ENCODE measurements around the gene CAMSAP2. TPM values are rescaled to one million over a fixed set of nuclear protein-coding genes. Genes with fewer than 3 reads are reported as not detected.

CAMSAP2 gene
- total RNA-seq, 1 experiment from 2014 or later, result 25.0 TPM

DNA sequence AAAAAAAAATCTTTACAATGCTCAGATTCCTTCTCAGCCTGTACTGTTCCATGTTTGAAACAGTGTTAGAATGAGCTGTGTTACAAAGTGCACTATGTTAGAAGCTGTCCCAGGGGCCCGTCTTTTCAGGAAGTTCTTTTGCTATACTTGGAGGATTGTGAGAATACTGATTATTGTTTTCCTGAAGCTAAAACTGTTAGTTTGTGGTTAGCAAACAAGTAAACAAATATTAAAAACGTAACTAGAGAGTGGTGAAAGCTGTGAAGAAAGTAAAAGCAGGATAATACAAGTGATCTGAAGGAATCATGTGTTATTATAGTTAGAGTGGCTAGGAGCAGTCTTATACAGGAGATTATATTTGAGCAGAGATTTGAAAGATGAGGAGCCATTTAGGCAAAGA, 35.6 kb downstream of the CAMSAP2 start:
- Histone ChIP-seq H4K20me1 (ENCODE audit: insufficient read depth) (no peaks in the 10 kb centered on the region), H3K4me1 (ENCODE audit: control insufficient read depth in 1 of 2, insufficient read depth in 2 of 2, low read length in 2 of 2) (peaks cover 12 to 28% of the 10 kb centered on the region in 2 experiments), H3K27me3 (ENCODE audit: insufficient read depth, low read length) (no peaks in the 10 kb centered on the region), H3K36me3 (ENCODE audit: control insufficient read depth in 1 of 2, insufficient read depth in 2 of 2, low read length in 2 of 2) (0 out of 4 replicates have a peak, but pooled peaks cover 0 to 7% of the 10 kb centered on the region in 2 experiments), H3K27ac (ENCODE audit: low read depth, low read length) (no peak overlapping the region), H3K79me2 (ENCODE audit: insufficient read depth, low read length) (peaks cover 58% of the 10 kb centered on the region), H3K4me3 (replicated peaks in 1 of 2; ENCODE audit: low read depth in 1 of 2, low read length in 2 of 2) (no peak overlapping the region), H3K9ac (ENCODE audit: low read length) (no peak overlapping the region), H3K9me2 (ENCODE audit: insufficient read depth) (no peaks in the 10 kb centered on the region), H3K4me2 (ENCODE audit: low read length) (no peak overlapping the region), H2AFZ (ENCODE audit: low read depth, low read length, poor library complexity, severe bottlenecking) (no peak overlapping the region), H3K9me3 (ENCODE audit: control insufficient read depth in 1 of 2, insufficient read depth in 1 of 2, low read depth in 1 of 2, low read length in 2 of 2) (no peaks in the 10 kb centered on the region)
- ATAC-seq (no peak), DNase-seq (ENCODE audit: low read depth, low spot score) (no peak)
- intact Hi-C loops (cut with micrococcal nuclease), result no loop called here
- BruUV-seq (replicated peaks), result no TSS peak
- ChIA-PET RAD21 (ENCODE audit: low non-redundant PET in 1 of 2, low total read pairs in 2 of 2, uncharacterized antibody in 2 of 2, unreplicated experiment in 2 of 2) (no interaction called here), CTCF (interaction anchor here (2.0 kb wide), 1 partner anchor 152 kb away, joined by 4 read pairs; no protein-coding TSS in a partner anchor), POLR2A (no interaction called here)
- TF ChIP-seq RAD21 (IDR thresholded peaks at IDR 0.05; ENCODE audit: low read depth) (no peak), SP1 (IDR thresholded peaks at IDR 0.05; ENCODE audit: low read depth) (no peak), SIN3A (IDR thresholded peaks at IDR 0.05; ENCODE audit: low read depth) (no peak), POLR2AphosphoS5 (IDR thresholded peaks at IDR 0.05; ENCODE audit: low read depth, low read length) (no peak), SRF (IDR thresholded peaks at IDR 0.05; ENCODE audit: low read depth) (no peak), TCF7L2 (IDR thresholded peaks at IDR 0.05; ENCODE audit: borderline replicate concordance, extremely low read depth, insufficient read depth, insufficient read length) (no peak)
- TF ChIP-seq, protein P1, sequence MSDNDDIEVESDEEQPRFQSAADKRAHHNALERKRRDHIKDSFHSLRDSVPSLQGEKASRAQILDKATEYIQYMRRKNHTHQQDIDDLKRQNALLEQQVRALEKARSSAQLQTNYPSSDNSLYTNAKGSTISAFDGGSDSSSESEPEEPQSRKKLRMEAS (IDR thresholded peaks at IDR 0.05), result no peak
- TF ChIP-seq, protein P2, sequence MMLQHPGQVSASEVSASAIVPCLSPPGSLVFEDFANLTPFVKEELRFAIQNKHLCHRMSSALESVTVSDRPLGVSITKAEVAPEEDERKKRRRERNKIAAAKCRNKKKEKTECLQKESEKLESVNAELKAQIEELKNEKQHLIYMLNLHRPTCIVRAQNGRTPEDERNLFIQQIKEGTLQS (IDR thresholded peaks at IDR 0.05), result no peak
- TF ChIP-seq, protein P3, sequence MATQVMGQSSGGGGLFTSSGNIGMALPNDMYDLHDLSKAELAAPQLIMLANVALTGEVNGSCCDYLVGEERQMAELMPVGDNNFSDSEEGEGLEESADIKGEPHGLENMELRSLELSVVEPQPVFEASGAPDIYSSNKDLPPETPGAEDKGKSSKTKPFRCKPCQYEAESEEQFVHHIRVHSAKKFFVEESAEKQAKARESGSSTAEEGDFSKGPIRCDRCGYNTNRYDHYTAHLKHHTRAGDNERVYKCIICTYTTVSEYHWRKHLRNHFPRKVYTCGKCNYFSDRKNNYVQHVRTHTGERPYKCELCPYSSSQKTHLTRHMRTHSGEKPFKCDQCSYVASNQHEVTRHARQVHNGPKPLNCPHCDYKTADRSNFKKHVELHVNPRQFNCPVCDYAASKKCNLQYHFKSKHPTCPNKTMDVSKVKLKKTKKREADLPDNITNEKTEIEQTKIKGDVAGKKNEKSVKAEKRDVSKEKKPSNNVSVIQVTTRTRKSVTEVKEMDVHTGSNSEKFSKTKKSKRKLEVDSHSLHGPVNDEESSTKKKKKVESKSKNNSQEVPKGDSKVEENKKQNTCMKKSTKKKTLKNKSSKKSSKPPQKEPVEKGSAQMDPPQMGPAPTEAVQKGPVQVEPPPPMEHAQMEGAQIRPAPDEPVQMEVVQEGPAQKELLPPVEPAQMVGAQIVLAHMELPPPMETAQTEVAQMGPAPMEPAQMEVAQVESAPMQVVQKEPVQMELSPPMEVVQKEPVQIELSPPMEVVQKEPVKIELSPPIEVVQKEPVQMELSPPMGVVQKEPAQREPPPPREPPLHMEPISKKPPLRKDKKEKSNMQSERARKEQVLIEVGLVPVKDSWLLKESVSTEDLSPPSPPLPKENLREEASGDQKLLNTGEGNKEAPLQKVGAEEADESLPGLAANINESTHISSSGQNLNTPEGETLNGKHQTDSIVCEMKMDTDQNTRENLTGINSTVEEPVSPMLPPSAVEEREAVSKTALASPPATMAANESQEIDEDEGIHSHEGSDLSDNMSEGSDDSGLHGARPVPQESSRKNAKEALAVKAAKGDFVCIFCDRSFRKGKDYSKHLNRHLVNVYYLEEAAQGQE (IDR thresholded peaks at IDR 0.05; ENCODE audit: low read depth), result no peak
